ENCODE measurements around the gene SLC26A1.

The SLC26A1 gene

DNA sequence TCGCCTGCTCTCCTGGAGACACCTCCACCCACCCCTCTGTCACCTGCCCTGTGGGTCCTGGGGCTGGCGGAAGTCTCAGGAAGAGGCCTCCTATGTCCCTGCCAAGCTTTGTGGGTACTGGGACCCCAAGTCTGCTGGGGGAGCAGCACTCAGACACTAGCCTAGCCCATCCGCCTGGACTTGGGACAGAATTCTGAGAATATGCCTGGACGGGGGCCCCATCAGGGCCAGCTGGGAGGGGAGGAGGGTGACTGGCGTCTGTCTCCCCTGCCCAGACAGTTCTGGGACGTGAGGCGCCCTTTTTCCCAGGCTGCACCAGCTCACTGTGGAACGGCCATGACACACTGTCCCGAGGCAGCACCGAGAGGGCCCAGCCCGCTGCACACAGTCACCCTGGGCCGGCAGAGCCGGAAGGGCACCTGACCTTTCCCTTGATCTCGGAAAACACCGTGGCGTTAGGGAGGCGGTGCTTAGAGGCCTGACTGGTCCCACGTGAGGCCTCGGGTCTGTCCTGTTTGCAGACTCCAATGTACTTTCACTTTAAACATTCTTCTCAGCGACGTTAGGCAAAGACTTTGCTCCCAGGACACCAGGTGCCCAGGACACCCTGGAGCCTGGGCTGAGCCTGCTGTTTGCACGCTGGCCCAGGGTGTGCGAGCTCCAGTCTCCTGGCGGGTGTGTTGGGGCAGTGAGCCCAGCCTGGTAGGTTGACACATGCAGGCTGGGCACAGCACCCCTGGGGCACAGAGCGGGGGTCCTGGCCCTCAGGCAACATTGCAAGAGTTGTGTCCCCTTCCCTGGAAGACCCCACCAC is 700 bp downstream of the SLC26A1 start:
- H3K4me3 ChIP-seq (ENCODE audit: low read depth, low read length) = no peak overlapping the region
- TF ChIP-seq, protein P1, sequence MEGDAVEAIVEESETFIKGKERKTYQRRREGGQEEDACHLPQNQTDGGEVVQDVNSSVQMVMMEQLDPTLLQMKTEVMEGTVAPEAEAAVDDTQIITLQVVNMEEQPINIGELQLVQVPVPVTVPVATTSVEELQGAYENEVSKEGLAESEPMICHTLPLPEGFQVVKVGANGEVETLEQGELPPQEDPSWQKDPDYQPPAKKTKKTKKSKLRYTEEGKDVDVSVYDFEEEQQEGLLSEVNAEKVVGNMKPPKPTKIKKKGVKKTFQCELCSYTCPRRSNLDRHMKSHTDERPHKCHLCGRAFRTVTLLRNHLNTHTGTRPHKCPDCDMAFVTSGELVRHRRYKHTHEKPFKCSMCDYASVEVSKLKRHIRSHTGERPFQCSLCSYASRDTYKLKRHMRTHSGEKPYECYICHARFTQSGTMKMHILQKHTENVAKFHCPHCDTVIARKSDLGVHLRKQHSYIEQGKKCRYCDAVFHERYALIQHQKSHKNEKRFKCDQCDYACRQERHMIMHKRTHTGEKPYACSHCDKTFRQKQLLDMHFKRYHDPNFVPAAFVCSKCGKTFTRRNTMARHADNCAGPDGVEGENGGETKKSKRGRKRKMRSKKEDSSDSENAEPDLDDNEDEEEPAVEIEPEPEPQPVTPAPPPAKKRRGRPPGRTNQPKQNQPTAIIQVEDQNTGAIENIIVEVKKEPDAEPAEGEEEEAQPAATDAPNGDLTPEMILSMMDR (IDR thresholded peaks at IDR 0.05; ENCODE audit: low read depth, low read length, missing control alignments) = no peak
- in situ Hi-C loops (cut with HindIII; ENCODE audit: low sequenced_read_pairs) = no loop called here
- no peak for DNase-seq (ENCODE audit: low read depth)

DNA sequence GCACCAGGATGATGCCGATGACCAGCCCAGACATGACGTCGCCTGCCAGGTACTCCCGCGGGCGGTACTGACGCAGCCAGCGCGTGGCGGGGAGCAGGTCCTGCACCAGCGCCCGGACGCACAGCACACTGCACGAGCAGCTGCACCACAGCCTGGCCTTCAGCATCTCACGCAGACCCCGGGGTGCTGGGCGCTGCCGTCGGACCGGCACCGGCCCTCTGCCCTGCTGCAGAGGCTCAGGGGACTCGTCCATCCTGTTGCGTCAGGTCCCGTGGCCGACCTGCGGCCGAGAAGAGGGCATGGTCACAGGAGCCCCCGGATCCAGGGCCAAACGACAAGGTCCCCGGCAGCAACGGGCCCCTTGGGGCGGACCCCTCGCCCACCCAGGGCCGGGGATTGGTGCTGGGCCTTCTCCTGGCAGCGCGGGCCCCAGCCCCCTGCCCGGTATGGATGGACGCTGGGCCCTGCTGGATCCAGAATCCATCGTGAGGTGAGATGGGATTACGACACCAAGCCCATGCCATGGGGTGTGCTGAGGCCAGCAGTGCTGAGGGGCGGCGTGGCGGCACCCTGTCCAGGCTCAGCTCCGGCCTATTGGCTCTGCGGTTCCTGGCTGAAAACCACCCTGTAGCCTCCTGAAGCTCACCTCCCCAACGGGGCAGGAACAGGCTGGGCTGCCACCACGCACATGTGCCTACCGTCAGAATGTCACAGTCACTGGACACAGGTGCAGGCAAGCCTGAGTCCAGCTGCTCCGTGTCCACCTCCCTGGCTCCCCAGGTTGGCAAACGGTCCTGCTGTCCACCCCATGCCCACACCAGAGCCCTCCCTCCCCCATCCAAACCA is 1.5 kb downstream of the SLC26A1 start:
- DNase-seq (ENCODE audit: low read depth) = no peak
- H3K4me3 ChIP-seq (ENCODE audit: low read depth, low read length) = no peak overlapping the region
- in situ Hi-C loops (cut with HindIII; ENCODE audit: low sequenced_read_pairs) = no loop called here
- TF ChIP-seq, protein P1 (IDR thresholded peaks at IDR 0.05; ENCODE audit: low read depth, low read length, missing control alignments) = no peak

DNA sequence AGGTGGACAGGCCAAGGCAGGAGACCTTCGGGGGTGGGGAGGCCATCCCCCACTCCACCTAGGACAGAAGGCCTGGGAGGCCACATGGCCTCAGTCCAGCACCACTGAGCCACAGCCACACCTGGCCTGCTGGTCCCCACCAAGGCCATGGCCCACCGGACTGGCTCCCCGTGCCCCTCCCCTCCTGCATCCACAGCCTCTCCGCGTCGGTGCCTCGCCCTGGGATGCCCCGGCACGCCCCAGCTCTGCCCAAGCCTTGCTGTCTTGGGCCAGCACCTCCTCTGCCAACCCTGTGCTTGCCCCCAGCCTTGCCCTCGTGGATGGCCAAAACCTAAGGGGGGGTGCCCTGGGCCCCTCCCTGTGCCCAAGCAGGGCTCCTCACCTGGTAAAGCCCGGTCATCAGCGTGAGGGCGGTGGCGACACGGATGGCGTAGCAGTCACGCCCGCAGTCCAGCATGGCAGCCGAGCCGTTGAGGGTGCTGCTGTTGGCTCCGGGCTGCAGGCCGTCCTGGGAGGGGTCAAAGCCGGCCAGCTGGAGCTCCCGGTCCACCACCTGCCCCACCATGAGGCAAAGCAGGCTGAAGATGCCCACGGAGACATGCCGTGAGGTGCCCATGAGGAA is 2.3 kb downstream of the SLC26A1 start:
- TF ChIP-seq, protein P1 (IDR thresholded peaks at IDR 0.05; ENCODE audit: low read depth, low read length, missing control alignments) = no peak
- in situ Hi-C loops (cut with HindIII; ENCODE audit: low sequenced_read_pairs) = no loop called here
- H3K4me3 ChIP-seq (ENCODE audit: low read depth, low read length) = no peak overlapping the region
- DNase-seq (ENCODE audit: low read depth) = no peak

DNA sequence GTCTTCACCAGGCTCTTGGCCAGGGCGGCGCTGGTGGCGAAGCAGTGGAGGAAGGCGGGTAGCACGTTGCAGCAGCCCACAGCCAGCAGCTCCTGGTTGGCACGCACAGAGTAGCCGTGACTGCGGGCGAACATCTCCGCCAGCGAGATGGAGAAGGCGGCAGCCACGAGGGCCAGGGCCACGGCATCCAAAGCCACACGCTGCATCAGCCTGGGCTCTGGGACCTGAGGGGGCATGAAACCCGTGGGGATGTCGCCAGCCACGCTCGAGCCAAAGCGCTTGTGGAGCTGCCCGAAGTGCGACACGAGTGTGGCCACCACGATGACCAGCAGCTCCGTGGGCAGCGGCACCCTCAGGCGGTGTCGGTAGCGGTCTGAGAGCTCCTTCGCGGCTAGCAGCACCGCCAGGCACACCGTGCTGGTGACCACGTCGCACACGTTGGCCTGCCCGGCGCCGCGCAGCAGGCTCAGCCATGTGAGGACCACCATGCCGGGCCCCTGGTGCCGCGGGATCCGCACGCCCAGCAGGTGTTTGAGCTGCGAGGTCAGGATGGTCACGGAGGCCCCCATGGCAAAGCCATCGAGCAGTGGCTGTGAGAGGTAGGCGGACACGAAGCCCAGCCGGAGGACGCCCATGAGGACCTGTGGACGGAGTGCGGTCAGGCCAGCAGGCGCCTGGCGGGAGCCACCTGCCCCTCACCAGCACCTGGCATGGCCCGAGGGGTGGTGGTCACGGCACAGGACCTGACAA is 3.3 kb downstream of the SLC26A1 start:
- DNase-seq (ENCODE audit: low read depth) = no peak
- TF ChIP-seq, protein P1 (IDR thresholded peaks at IDR 0.05; ENCODE audit: low read depth, low read length, missing control alignments) = no peak
- in situ Hi-C loops (cut with HindIII; ENCODE audit: low sequenced_read_pairs) = no loop called here
- H3K4me3 ChIP-seq (ENCODE audit: low read depth, low read length) = no peak overlapping the region

DNA sequence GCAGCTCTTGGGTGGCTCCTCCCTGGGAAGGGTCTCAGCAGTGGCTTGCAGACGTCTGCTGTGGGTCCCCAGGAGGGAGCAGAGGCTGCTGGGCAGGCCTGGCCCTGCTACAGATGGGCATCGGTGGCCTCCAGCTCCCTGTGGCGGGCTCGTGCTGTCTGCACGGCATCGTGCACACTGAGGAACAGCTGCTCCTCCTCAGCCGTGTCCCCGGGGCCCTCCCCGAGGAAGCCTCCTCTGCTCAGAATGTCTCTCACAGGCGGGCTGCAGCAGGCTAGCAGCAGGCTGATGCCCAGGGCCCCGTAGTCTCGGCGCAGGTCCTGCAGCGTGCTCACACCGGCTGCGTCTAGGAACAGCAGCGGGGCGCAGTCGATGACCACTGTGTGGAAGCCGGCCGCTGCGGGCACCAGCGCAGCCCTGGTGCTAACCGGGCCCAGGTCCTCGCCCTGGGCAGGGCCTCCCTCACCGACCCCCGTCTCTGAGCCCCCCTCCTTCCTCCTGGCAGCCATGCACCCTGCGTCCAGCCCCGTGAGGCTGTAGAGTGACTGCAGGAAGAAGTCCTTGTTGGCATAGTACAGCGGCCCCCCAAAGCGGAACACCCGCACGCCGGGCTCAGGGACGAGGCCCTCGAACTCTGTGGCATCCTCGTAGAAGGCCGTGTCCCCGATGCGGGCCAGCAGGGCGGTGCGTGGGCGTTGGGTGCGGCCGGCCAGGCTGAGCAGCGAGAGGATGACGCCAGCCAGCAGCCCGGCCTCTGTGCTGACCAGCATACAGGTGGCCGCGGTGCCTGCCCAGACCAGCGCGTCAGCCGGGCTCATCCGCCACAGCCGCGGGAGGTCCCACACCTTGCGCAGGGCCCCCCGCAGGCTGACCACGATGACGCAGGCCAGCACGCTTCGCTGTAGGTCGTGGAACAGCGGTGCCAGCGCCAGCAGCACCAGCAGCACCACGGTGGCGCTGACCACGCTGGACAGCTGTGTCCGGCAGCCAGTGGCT is 4.2 kb downstream of the SLC26A1 start:
- TF ChIP-seq, protein P1 (IDR thresholded peaks at IDR 0.05; ENCODE audit: low read depth, low read length, missing control alignments) = no peak
- no peak for DNase-seq (ENCODE audit: low read depth)
- in situ Hi-C loops (cut with HindIII; ENCODE audit: low sequenced_read_pairs) = no loop called here
- no peak overlapping the region for H3K4me3 ChIP-seq (ENCODE audit: low read depth, low read length)

All from astrocyte of the cerebellum (primary cell).